GM12865 (cell line): Measurements from ENCODE around the gene TRPT1.

Experiments used
- DNase-seq: peaks from one replicate; pipeline ENCODE4 v3.0.0; 2010; ENCODE audit warnings: low read depth
- H3K4me3 ChIP-seq: 2 replicates; pipeline ENCODE4 v1.5.1; 2011; ENCODE audit warnings: mild to moderate bottlenecking, low read depth, low read length, control low read depth
- TF ChIP-seq, protein P1 (sequence below): IDR thresholded peaks from 2 replicates; pipeline ENCODE4 v1.5.1; 2011; ENCODE audit warnings: low read length, control low read depth, low read depth, inconsistent platforms; ENCODE audit not compliant: insufficient read depth; ENCODE audit errors: missing control alignments

TRPT1 gene

DNA sequence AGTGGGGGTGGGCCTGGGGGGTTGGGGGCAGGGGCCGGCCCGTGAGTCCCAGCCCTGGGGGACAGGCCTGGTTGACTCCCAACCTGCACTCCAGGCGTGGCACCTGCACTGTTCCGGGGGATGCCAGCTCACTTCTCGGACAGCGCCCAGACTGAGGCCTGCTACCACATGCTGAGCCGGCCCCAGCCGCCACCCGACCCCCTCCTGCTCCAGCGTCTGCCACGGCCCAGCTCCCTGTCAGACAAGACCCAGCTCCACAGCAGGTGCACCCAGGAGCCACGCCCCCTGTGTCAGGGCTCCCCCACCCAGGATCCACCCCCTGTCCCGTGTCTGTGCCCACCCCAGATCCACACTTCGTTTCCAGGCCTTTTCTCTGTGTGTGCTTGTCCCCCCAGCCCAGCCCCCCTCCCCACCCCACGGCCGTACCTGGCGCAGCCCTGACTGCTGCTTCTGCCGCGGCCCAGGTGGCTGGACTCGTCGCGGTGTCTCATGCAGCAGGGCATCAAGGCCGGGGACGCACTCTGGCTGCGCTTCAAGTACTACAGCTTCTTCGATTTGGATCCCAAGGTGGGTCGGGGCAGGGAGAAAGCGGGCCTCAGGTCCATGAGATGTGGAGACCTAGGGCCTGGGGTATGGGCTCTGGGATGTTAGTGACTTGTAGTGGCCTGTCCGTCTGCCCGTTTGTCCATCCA is 14.7 kb downstream of the TRPT1 start:
- no peak overlapping the region for H3K4me3 ChIP-seq
- DNase-seq: no peak
- TF ChIP-seq, protein P1, sequence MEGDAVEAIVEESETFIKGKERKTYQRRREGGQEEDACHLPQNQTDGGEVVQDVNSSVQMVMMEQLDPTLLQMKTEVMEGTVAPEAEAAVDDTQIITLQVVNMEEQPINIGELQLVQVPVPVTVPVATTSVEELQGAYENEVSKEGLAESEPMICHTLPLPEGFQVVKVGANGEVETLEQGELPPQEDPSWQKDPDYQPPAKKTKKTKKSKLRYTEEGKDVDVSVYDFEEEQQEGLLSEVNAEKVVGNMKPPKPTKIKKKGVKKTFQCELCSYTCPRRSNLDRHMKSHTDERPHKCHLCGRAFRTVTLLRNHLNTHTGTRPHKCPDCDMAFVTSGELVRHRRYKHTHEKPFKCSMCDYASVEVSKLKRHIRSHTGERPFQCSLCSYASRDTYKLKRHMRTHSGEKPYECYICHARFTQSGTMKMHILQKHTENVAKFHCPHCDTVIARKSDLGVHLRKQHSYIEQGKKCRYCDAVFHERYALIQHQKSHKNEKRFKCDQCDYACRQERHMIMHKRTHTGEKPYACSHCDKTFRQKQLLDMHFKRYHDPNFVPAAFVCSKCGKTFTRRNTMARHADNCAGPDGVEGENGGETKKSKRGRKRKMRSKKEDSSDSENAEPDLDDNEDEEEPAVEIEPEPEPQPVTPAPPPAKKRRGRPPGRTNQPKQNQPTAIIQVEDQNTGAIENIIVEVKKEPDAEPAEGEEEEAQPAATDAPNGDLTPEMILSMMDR: no peak

DNA sequence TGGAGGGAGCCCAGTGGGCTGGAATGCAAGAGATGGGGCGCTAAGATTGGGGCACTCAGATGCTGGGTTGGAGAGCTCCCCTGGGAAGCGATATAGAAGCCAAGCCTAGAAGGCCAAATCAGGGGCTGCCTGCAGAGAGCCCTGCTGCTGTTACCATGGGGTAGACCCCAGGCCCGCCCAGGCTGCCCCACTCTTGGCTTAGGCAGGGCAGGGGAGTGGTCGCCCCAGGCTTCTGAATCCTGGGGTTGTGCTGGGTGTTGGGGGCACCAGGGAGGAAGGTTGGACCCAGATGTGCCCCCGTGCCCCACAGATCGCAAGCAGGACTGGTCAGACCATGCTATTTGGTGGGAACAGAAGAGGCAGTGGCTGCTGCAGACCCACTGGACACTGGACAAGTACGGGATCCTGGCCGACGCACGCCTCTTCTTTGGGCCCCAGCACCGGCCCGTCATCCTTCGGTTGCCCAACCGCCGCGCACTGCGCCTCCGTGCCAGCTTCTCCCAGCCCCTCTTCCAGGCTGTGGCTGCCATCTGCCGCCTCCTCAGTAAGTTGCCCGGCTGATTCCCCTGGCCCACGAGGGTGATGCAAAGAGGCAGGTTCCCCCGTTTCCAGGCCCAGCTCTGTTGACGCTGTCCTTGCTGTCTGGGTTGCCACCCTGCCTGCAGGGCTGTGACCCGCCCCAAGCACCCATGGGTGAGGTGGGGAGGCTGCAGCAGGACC is 15.5 kb downstream of the TRPT1 start:
- no peak for DNase-seq
- H3K4me3 ChIP-seq: no peak overlapping the region
- TF ChIP-seq, protein P1: no peak

DNA sequence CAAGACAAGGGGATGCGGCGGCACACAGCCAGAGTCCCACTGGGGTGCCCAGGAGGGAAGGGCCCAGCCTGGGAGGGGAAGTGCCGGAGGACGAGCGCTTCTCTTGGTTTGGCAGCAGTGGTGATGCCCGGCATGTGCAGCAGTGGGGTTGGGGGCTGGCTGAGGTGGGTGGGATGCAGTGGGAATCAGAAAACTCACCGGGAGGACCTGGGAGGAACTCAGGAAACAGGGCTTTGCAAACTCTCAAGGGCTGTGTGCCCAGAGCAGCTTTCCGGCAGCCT is 16.5 kb downstream of the TRPT1 start:
- TF ChIP-seq, protein P1: no peak
- H3K4me3 ChIP-seq: no peak overlapping the region
- DNase-seq: no peak

DNA sequence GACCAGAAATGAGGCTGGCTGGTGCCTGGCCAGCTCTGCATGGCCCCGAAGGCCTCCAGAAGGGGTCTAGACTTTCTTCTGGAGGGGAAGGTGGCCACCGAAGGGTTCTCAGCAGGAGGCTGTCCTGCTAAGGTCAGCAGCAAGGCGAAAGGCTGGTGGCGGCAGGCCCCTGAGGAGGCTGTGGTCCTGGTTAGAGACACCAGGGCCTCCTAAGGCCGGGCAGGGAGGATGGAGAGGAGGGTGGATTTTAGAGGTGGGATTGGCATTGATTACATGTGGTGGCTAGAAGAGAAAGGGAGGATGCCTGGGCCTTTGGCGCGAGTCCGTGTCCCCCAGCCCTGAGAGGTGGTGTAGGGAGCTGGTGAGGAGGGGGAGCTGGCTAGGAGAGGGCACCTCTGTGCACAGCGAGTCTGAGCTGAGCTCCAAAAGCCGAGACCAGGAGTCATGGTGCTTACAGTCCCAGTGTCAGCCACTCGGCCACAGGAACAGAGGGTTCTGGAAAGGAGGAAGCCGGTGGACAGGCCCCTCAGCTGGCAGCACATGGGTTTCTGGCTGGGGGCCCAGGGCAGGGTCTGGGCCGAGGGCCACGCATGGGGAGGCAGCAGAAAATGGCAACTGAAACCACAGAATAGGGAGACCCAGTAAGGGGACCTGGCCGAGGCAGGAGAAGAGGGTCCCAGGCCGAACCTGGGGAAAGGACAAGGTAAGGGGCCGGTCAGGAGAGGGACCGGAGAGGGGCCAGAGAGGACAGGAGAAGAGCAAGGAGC is 17.0 kb downstream of the TRPT1 start:
- TF ChIP-seq, protein P1: no peak

DNA sequence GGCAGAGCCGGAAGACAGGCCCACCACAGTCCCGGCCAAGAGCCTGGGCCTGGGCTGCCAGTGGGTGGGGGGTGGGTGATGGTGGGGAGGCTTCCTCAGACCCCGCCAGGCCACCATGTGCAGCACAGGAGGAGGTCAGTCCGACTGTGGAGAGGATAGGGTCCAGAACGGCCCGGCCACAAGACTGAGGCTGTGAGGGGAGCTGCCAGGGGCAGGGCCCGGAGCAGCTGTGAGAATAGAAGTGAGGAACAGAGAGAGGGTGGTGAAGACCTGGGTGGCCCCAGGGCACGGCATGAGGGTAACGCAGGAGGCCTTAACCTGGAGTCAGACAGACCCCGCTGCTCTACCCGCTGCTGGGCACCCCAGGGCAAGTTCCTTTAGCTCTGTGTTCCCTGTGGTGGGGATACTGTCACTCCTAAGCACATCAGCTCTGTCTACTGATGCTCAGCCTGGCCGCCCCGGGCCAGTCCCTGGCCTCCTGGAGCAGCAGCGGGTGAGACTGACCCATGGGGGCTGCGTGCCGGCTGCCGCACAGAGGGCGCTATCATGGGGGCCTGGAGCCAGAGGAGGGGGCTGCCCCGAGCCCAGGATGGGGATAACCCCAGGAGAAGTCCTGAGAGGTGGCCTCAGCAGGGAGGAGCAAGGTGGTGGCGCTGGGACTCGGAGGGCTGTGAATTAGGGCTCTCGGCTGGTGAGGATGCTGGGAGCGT is 17.7 kb downstream of the TRPT1 start:
- no peak for DNase-seq
- H3K4me3 ChIP-seq: peak overlapping the region; percentile 65
- TF ChIP-seq, protein P1: no peak

More for the DNA sequence above, 17.0 kb downstream of the TRPT1 start:
- no peak for DNase-seq
- no peak overlapping the region for H3K4me3 ChIP-seq

DNA sequence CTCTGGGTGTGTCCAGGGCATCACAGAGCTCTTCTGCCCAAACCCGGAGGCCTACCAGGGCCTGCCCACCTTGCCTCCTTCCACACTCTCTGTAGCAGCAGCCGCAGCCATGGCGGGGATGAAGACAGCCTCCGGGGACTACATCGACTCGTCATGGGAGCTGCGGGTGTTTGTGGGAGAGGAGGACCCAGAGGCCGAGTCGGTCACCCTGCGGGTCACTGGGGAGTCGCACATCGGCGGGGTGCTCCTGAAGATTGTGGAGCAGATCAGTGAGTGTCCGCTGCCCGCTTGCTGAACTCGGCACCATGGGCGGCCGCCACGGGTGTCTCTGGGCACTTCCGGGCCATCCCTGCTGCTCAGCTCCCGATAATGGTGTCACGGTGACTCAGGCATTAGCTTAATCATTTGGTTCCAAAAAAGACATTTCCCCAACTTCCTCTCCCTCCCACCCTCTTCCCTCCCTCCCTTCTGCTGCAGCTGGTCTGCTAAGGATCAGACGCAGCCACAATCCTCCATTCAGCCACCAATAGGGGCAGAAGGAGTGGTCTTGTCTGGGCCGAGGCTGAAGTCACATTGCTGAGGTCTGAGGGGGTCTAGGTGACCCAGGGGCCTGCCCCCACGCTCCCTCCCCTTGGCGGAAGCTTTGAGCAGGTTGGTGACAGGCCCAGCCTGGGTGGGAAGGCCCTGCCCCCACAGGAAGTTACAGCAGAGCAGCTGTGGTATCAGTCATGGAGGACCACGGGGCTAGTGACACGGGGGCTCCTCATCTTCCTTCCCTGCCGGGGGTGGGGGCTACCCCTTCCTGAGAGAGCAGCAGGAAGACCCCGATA is 18.5 kb downstream of the TRPT1 start:
- H3K4me3 ChIP-seq: peak overlapping the region; percentile 65
- DNase-seq: peak; percentile 91
- TF ChIP-seq, protein P1: no peak
